Nucleus accumbens (tissue), 56 donors: Measurements from ENCODE around the gene P2RX6.
"Not testable (repeated sequence)": the region's sequence is repeated elsewhere in the genome, so short reads cannot be mapped to it uniquely, and the experiment has no call there.

Source experiments
- DNase-seq, 56 donors: peaks; one replicate each; lab custom pipeline; 2025; lab: John Stamatoyannopoulos, UW

P2RX6 gene

GRCh38 chr22:21030032-21030431 lies 15.1 kb downstream of the P2RX6 start:
- no peak for DNase-seq

- no peak for DNase-seq
Observed at GRCh38 chr22:21030621-21031544, 15.9 kb downstream of the P2RX6 start.

GRCh38 chr22:21031545-21032036 lies 16.6 kb downstream of the P2RX6 start:
- DNase-seq = no peak

GRCh38 chr22:21032037-21032867 lies 17.3 kb downstream of the P2RX6 start, which contains the start of gene SLC7A4:
Gene SLC7A4 (minus strand): TSS chr22:21032561. CDS start chr22:21031812, 749 bp downstream.
- DNase-seq = peak in 11 of 56 donors; percentile 2 to 59 (median 26)

- no peak for DNase-seq
Observed at GRCh38 chr22:21032868-21033688, 18.1 kb downstream of the P2RX6 start.

GRCh38 chr22:21033895-21034294 lies 18.9 kb downstream of the P2RX6 start:
- no peak for DNase-seq

- no peak for DNase-seq
Observed at GRCh38 chr22:21034989-21035388, 20.0 kb downstream of the P2RX6 start.

GRCh38 chr22:21038405-21038804 lies 23.4 kb downstream of the P2RX6 start:
- DNase-seq = no peak

GRCh38 chr22:21039158-21039557 lies 24.2 kb downstream of the P2RX6 start:
- not testable (repeated sequence) for DNase-seq

GRCh38 chr22:21041937-21042336 lies 27.0 kb downstream of the P2RX6 start:
- no peak for DNase-seq

- no peak for DNase-seq
Observed at GRCh38 chr22:21042978-21043859, 28.3 kb downstream of the P2RX6 start.

- no peak for DNase-seq
Observed at GRCh38 chr22:21043860-21044535, 29.0 kb downstream of the P2RX6 start.

- peak in 6 of 56 donors; percentile 5 to 34 (median 26) for DNase-seq
Observed at GRCh38 chr22:21044931-21045584, 30.1 kb downstream of the P2RX6 start.

- peak; percentile 13 to 95 (median 80) for DNase-seq
Observed at GRCh38 chr22:21045585-21046294, 30.8 kb downstream of the P2RX6 start, which contains the start of gene LRRC74B. Gene LRRC74B (plus strand): TSS chr22:21045946. CDS start chr22:21045987, 41 bp downstream.

- no peak for DNase-seq
Observed at GRCh38 chr22:21047035-21047661, 32.2 kb downstream of the P2RX6 start.

- no peak for DNase-seq
Observed at GRCh38 chr22:21047730-21048129, 32.8 kb downstream of the P2RX6 start.

- DNase-seq = not testable (repeated sequence)
Observed at GRCh38 chr22:21048448-21048847, 33.5 kb downstream of the P2RX6 start.
